Loucy (cell line): ENCODE results near the gene TRERF1.

Experiments used
- EZH2phosphoT487 ChIP-seq: fragments of 200-600 bp; IDR thresholded peaks from 2 replicates; pipeline ENCODE4 v1.6.1; 2018; ENCODE audit warnings: antibody characterized with exemption, mild to moderate bottlenecking, moderate library complexity, borderline replicate concordance
- TF ChIP-seq, protein P1 (sequence below): fragments of 200-600 bp; sonication (generic); conservative IDR thresholded peaks from 2 replicates; pipeline ENCODE4 v1.5.1; 2014; ENCODE audit warnings: mild to moderate bottlenecking, antibody characterized with exemption, low read length

DNA sequence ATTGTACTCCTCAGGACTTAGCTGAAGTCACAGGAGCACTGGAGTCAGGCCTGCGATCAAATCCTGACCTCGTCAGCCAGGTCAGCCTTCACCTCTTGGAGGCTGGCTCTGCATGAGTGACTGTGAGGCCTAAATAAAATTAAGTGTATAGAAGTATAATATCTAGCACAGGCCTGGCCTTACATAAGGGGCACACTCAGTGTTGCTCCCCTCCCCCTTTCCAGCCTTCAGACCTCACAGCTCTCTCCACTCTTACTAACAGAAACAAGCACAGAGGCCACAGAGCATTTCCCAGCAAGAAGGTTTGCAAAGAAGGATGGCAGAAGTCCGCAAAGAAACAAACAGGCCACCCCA, 84.8 kb downstream of the TRERF1 start:
- TF ChIP-seq, protein P1, sequence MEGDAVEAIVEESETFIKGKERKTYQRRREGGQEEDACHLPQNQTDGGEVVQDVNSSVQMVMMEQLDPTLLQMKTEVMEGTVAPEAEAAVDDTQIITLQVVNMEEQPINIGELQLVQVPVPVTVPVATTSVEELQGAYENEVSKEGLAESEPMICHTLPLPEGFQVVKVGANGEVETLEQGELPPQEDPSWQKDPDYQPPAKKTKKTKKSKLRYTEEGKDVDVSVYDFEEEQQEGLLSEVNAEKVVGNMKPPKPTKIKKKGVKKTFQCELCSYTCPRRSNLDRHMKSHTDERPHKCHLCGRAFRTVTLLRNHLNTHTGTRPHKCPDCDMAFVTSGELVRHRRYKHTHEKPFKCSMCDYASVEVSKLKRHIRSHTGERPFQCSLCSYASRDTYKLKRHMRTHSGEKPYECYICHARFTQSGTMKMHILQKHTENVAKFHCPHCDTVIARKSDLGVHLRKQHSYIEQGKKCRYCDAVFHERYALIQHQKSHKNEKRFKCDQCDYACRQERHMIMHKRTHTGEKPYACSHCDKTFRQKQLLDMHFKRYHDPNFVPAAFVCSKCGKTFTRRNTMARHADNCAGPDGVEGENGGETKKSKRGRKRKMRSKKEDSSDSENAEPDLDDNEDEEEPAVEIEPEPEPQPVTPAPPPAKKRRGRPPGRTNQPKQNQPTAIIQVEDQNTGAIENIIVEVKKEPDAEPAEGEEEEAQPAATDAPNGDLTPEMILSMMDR = no peak
- TF ChIP-seq EZH2phosphoT487 = no peak
